SK-N-SH treated with all-trans-retinoic acid at 6 μM for 48 hours (cell line): ENCODE results near the gene UBXN6.

Experiments used
- ATAC-seq: fragments of 200-7000 bp; cut with Tn5 transposase; 3 replicates; pipeline ENCODE4 v1.9.1; 2020; ENCODE audit warnings: mild to moderate bottlenecking, moderate library complexity
- ARNTL ChIP-seq: fragments of 450-650 bp; formaldehyde crosslinking; IDR thresholded peaks from 2 replicates; pipeline ENCODE4 v1.5.0; 2020; ENCODE audit warnings: low read depth, mild to moderate bottlenecking, moderate library complexity, borderline replicate concordance
- BACH2 ChIP-seq: fragments of 250-450 bp; sonication (Bioruptor Pico); IDR thresholded peaks from 2 replicates; pipeline ENCODE4 v1.9.0; 2021; ENCODE audit warnings: mild to moderate bottlenecking, borderline replicate concordance
- CSDC2 ChIP-seq: fragments of 250-450 bp; sonication (Bioruptor Pico); IDR thresholded peaks from 2 replicates; pipeline ENCODE4 v1.5.0; 2020; ENCODE audit warnings: mild to moderate bottlenecking, moderate library complexity
- CSRNP3 ChIP-seq: fragments of 250-450 bp; sonication (Bioruptor Pico); IDR thresholded peaks from 2 replicates; pipeline ENCODE4 v1.5.1; 2021; ENCODE audit warnings: mild to moderate bottlenecking, moderate library complexity
- ESRRG ChIP-seq: fragments of 250-450 bp; sonication (Bioruptor Pico); IDR thresholded peaks from 2 replicates; pipeline ENCODE4 v1.6.1; 2021; ENCODE audit warnings: mild to moderate bottlenecking
- GLIS3 ChIP-seq: fragments of 250-450 bp; sonication (Bioruptor Pico); IDR thresholded peaks from 2 replicates; pipeline ENCODE4 v1.5.0; 2020; ENCODE audit warnings: mild to moderate bottlenecking, moderate library complexity
- ISL1 ChIP-seq: fragments of 250-450 bp; sonication (Bioruptor Pico); IDR thresholded peaks from 2 replicates; pipeline ENCODE4 v2.1.2; 2022; ENCODE audit warnings: mild to moderate bottlenecking, moderate library complexity
- POU6F1 ChIP-seq: fragments of 250-450 bp; sonication (Bioruptor Pico); IDR thresholded peaks from 2 replicates; pipeline ENCODE4 v1.8.0; 2021; ENCODE audit warnings: low read depth, mild to moderate bottlenecking, moderate library complexity, borderline replicate concordance
- RARB ChIP-seq: fragments of 250-450 bp; sonication (Bioruptor Pico); IDR thresholded peaks from 2 replicates; pipeline ENCODE4 v1.8.0; 2021; ENCODE audit warnings: mild to moderate bottlenecking, moderate library complexity
- TCF4 ChIP-seq: fragments of 250-450 bp; sonication (Bioruptor Pico); IDR thresholded peaks from 2 replicates; pipeline ENCODE4 v1.8.0; 2021; ENCODE audit warnings: mild to moderate bottlenecking, moderate library complexity, borderline replicate concordance
- TOX ChIP-seq: fragments of 250-450 bp; sonication (Bioruptor Pico); IDR thresholded peaks from 2 replicates; pipeline ENCODE4 v1.8.0; 2021; ENCODE audit warnings: mild to moderate bottlenecking, moderate library complexity, borderline replicate concordance
- TSHZ2 ChIP-seq: fragments of 250-450 bp; sonication (Bioruptor Pico); IDR thresholded peaks from 2 replicates; pipeline ENCODE4 v1.5.0; 2020; ENCODE audit warnings: mild to moderate bottlenecking, moderate library complexity
- ZC3H10 ChIP-seq: fragments of 250-450 bp; sonication (Bioruptor Pico); IDR thresholded peaks from 2 replicates; pipeline ENCODE4 v1.5.1; 2021; ENCODE audit warnings: mild to moderate bottlenecking, moderate library complexity
- ZFP3 ChIP-seq: fragments of 250-450 bp; sonication (Bioruptor Pico); IDR thresholded peaks from 2 replicates; pipeline ENCODE4 v1.5.0; 2020; ENCODE audit warnings: mild to moderate bottlenecking, moderate library complexity
- ZFP30 ChIP-seq: fragments of 450-650 bp; formaldehyde crosslinking; IDR thresholded peaks from 2 replicates; pipeline ENCODE4 v1.5.0; 2022; ENCODE audit warnings: mild to moderate bottlenecking, moderate library complexity
- ZNF565 ChIP-seq: fragments of 450-650 bp; formaldehyde crosslinking; conservative IDR thresholded peaks from 2 replicates; pipeline ENCODE4 v1.5.0; 2020; ENCODE audit warnings: low read depth, mild to moderate bottlenecking, moderate library complexity
- ZNF70 ChIP-seq: fragments of 450-650 bp; formaldehyde crosslinking; IDR thresholded peaks from 2 replicates; pipeline ENCODE4 v1.5.0; 2020; ENCODE audit warnings: mild to moderate bottlenecking, moderate library complexity
- ZNF8 ChIP-seq: fragments of 450-650 bp; formaldehyde crosslinking; IDR thresholded peaks from 2 replicates; pipeline ENCODE4 v1.5.0; 2020; ENCODE audit warnings: mild to moderate bottlenecking, moderate library complexity
- TF ChIP-seq, protein P1 (sequence below): fragments of 250-450 bp; sonication (Bioruptor Pico); IDR thresholded peaks from 2 replicates; pipeline ENCODE4 v1.5.1; 2020; ENCODE audit warnings: low read depth, mild to moderate bottlenecking, moderate library complexity
- TF ChIP-seq, protein P2 (sequence below): fragments of 250-450 bp; sonication (Bioruptor Pico); IDR thresholded peaks from 2 replicates; pipeline ENCODE4 v1.8.0; 2020; ENCODE audit warnings: mild to moderate bottlenecking, moderate library complexity, borderline replicate concordance

The UBXN6 gene

DNA sequence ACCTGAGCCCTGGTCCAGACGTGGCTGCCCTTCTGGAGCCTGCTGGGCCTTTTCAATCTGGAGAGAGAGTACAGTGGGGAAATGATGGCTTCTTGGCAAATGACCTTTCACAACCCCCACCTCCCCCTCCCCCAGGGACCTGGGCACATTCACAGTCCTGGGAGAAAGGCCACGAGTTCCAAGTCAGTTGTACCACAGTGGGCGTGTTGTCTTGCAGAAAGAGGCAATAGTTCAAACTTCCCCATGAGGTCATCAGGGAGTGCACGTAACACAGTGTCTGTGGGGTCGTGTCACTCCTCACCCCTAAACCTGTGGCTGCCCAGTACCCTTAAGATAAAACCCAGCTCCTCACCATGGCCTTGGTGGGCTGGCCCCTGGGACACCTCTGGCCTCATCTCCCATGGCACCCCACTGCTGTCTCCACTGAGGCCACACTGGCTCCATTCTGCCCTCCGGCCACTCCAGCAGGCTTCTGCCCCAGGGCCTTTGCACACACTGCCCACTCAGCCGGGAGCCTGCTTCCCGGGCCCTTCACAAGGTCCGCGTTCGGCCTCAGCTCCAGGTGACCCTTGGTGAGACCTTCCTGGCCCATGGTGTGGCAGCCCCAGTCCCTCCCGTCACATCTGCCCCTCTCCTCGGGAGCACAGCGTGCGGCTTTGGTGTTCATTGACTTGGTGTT lies 47.4 kb upstream of the UBXN6 start (continued):
- TF ChIP-seq, protein P1, sequence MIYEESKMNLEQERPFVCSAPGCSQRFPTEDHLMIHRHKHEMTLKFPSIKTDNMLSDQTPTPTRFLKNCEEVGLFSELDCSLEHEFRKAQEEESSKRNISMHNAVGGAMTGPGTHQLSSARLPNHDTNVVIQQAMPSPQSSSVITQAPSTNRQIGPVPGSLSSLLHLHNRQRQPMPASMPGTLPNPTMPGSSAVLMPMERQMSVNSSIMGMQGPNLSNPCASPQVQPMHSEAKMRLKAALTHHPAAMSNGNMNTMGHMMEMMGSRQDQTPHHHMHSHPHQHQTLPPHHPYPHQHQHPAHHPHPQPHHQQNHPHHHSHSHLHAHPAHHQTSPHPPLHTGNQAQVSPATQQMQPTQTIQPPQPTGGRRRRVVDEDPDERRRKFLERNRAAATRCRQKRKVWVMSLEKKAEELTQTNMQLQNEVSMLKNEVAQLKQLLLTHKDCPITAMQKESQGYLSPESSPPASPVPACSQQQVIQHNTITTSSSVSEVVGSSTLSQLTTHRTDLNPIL (CRISPR knock-in tag), result no peak
- TF ChIP-seq ZNF8, result no peak
- TF ChIP-seq ZC3H10 (CRISPR knock-in tag), result no peak
- TF ChIP-seq BACH2, result no peak
- no peak for TF ChIP-seq GLIS3 (CRISPR knock-in tag)
- TF ChIP-seq ARNTL (CRISPR knock-in tag), result no peak
- TF ChIP-seq CSRNP3, result no peak
- TF ChIP-seq, protein P2, sequence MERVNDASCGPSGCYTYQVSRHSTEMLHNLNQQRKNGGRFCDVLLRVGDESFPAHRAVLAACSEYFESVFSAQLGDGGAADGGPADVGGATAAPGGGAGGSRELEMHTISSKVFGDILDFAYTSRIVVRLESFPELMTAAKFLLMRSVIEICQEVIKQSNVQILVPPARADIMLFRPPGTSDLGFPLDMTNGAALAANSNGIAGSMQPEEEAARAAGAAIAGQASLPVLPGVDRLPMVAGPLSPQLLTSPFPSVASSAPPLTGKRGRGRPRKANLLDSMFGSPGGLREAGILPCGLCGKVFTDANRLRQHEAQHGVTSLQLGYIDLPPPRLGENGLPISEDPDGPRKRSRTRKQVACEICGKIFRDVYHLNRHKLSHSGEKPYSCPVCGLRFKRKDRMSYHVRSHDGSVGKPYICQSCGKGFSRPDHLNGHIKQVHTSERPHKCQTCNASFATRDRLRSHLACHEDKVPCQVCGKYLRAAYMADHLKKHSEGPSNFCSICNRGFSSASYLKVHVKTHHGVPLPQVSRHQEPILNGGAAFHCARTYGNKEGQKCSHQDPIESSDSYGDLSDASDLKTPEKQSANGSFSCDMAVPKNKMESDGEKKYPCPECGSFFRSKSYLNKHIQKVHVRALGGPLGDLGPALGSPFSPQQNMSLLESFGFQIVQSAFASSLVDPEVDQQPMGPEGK, result no peak
- TF ChIP-seq, all 23 proteins: peak for 0

GRCh38 chr19:4504297-4504701 lies 46.7 kb upstream of the UBXN6 start:
- TF ChIP-seq ESRRG (CRISPR knock-in tag), result no peak
- TF ChIP-seq TSHZ2 (CRISPR knock-in tag), result no peak
- TF ChIP-seq, protein P1 (CRISPR knock-in tag), result no peak
- TF ChIP-seq GLIS3 (CRISPR knock-in tag), result no peak
- TF ChIP-seq TCF4, result no peak
- TF ChIP-seq POU6F1 (CRISPR knock-in tag), result no peak
- no peak for TF ChIP-seq CSDC2 (CRISPR knock-in tag)
- TF ChIP-seq ISL1 (CRISPR knock-in tag), result no peak
- TF ChIP-seq ZNF70, result no peak
- TF ChIP-seq ZNF565 (CRISPR knock-in tag), result no peak
- TF ChIP-seq, protein P2, result no peak
- no peak for TF ChIP-seq CSRNP3
- no peak for TF ChIP-seq ZFP3 (CRISPR knock-in tag)
- TF ChIP-seq ZFP30 (CRISPR knock-in tag), result no peak
- no peak for TF ChIP-seq RARB (CRISPR knock-in tag)
- no peak for TF ChIP-seq TOX (CRISPR knock-in tag)
- no peak for ATAC-seq
